ENCODE results near the gene KCNJ6.

The KCNJ6 gene

DNA sequence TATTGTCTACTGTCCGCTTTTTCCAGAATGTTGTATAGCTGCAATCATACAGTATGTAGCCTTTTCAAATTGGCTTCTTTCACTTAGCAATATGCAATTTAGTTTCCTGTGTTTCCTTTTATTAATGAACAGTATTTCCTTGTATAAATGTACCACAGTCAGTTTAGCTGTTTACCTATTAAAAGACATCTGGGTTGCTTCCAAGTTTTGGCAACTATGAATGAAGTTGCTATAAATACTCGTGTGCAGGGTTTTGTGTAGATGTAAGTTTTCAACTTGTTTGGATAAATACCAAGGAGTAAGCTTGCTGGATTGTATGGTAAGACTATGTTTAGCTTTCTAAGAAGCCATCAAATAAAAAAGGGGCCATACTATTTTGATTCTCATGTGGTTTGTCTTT, 24.4 kb upstream of the KCNJ6 start:
- no peak for DNase-seq (ENCODE audit: low read depth)
- TF ChIP-seq, protein P1, sequence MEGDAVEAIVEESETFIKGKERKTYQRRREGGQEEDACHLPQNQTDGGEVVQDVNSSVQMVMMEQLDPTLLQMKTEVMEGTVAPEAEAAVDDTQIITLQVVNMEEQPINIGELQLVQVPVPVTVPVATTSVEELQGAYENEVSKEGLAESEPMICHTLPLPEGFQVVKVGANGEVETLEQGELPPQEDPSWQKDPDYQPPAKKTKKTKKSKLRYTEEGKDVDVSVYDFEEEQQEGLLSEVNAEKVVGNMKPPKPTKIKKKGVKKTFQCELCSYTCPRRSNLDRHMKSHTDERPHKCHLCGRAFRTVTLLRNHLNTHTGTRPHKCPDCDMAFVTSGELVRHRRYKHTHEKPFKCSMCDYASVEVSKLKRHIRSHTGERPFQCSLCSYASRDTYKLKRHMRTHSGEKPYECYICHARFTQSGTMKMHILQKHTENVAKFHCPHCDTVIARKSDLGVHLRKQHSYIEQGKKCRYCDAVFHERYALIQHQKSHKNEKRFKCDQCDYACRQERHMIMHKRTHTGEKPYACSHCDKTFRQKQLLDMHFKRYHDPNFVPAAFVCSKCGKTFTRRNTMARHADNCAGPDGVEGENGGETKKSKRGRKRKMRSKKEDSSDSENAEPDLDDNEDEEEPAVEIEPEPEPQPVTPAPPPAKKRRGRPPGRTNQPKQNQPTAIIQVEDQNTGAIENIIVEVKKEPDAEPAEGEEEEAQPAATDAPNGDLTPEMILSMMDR (IDR thresholded peaks at IDR 0.05; ENCODE audit: insufficient read depth, low read depth, low read length, missing control alignments) = no peak
- H3K4me3 ChIP-seq (ENCODE audit: low read length) = no peak overlapping the region

DNA sequence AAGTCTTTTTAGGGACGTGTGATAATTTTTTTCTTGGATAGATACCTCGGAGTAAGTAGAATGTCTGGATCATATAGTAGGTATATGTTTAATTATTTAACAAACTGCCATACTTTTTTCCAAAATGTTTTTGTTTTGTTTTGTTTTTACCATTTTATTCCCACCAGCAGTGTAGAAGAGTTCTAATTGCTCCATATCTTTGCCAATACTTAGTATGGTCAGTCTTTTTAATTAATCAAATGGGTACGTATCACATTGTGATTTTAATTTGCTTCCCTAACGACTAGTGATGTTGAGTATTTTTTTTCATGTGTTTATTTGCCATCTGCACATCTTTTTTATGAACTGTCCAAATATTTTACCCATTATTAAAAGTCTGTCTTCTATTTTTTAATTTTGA, 23.6 kb upstream of the KCNJ6 start:
- no peak for DNase-seq (ENCODE audit: low read depth)
- H3K4me3 ChIP-seq (ENCODE audit: low read length) = no peak overlapping the region
- TF ChIP-seq, protein P1 (IDR thresholded peaks at IDR 0.05; ENCODE audit: insufficient read depth, low read depth, low read length, missing control alignments) = no peak

DNA sequence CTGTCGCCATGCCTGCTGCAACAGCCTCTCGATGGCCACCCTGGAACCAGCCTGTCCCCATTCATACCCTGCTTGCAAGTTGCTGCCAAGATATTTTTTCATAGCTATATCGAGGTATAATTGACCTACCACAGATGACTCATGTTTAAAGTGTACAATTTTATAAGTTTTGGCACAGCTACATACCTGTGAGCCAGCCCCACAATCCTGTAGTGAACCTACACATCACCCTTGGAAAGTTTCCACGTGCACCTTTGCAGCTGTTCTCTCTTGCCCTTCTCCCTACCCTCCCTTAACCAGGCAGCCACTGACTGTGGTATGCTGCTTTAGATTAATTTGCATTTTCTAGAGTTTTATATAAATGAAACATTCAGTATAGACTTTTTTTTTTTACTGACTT, 23.0 kb upstream of the KCNJ6 start:
- DNase-seq (ENCODE audit: low read depth) = no peak
- H3K4me3 ChIP-seq (ENCODE audit: low read length) = no peak overlapping the region
- TF ChIP-seq, protein P1 (IDR thresholded peaks at IDR 0.05; ENCODE audit: insufficient read depth, low read depth, low read length, missing control alignments) = no peak

DNA sequence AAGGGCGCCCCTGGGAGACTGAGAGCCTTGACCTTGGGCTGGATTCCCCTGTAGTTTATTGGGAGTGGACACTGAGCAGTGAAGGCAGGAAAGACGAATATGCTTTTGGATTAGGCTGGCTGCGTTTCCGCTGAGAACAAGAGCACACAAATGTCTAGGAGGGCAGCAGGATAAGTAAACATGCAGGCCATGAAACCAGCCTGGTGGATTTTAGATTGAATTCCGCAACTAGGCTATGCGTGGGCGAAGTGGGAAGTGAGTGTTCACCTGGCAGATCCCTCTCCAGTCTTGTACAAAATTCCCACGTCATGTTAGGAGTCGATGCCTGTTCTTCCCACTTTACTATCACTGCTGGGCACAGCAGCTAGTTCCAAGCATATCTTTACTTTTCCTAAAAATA, 21.4 kb upstream of the KCNJ6 start:
- H3K4me3 ChIP-seq (ENCODE audit: low read length) = no peak overlapping the region
- TF ChIP-seq, protein P1 (IDR thresholded peaks at IDR 0.05; ENCODE audit: insufficient read depth, low read depth, low read length, missing control alignments) = no peak
- peak; percentile 20 for DNase-seq (ENCODE audit: low read depth)

DNA sequence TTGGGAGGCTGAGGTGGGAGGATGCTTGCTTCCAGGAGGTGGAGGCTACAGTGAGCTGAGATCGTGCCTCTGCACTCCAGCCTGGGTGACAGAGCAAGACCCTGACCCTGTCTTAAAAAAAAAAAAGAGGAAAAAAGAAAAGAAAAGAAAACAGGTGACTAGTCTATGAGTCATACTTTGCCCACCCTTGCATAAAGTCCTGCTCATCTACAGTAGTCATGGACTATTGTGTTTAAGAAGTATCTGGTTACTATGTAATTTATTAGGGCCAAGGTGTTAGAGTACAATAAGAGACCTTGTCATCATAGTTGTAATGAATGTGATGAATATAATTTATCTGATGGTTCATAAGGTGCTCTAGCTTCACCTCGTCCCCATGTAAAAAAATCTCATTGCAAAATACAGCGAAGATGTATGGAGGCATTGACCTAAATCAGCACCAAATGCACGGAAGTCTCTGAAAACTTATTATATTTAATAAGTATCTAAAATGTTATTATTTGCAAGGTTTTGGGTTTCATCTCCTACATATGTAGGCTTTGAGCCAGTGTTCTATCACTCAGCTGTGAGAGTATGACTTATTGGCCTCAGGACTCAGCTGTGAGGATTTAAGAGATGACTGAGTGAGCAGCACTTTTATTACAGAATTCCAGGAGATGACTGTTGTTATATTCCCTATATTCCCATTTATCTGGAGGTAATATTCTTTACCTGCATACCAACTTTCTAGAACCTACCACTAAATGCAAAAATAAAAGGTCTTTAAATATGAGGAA, 19.9 kb upstream of the KCNJ6 start:
- H3K4me3 ChIP-seq (ENCODE audit: low read length) = no peak overlapping the region
- TF ChIP-seq, protein P1 (IDR thresholded peaks at IDR 0.05; ENCODE audit: insufficient read depth, low read depth, low read length, missing control alignments) = no peak
- no peak for DNase-seq (ENCODE audit: low read depth)

DNA sequence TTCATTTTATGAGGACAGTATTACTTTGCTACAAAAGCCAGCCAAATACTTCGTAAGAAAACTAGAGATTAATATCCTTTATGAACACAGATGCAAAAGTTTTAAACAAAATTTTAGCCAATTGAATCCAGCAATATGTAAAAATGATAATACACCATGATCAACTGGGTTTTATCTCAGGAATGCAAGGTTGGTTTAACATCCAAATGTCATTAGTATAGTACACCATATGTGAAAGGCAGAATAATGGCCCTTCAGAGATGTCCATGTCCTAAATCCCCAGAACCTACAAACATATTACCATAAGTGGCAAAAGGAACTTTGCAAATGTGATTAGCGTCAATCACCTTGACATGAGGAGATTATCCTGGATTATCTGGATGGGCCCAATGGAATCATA, 16.7 kb upstream of the KCNJ6 start:
- TF ChIP-seq, protein P1 (IDR thresholded peaks at IDR 0.05; ENCODE audit: insufficient read depth, low read depth, low read length, missing control alignments) = no peak
- H3K4me3 ChIP-seq (ENCODE audit: low read length) = no peak overlapping the region
- no peak for DNase-seq (ENCODE audit: low read depth)

DNA sequence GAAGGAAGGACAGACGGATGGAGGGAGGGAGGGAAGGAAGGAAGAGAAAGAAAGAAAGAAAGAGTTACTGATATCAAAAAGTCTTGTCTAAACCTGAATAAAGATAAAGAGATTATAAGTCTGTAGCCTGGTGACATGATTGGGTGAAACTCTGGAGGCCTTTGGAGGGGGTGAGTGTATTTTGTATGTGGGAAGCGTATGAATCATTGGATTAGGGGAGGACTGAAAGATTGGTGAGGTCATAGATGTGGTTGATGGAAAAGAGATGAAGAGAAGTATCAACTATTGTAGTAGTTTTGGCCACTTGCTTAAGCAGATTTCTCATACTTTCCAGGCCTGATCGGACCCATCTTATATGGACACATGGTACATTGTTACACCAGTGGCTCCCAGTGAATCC, 11.5 kb upstream of the KCNJ6 start:
- DNase-seq (ENCODE audit: low read depth) = no peak
- H3K4me3 ChIP-seq (ENCODE audit: low read length) = no peak overlapping the region
- TF ChIP-seq, protein P1 (IDR thresholded peaks at IDR 0.05; ENCODE audit: insufficient read depth, low read depth, low read length, missing control alignments) = no peak

Data from epithelial cell of esophagus (primary cell).